Activated CD8-positive, alpha-beta memory T cell treated with anti-CD3 and anti-CD28 coated beads, Interleukin-2, amount 10 ng/mL, durations not matched to agents 7 days and 5 days (primary cell): Measurements from ENCODE around the gene DUSP2. TPM values are rescaled to one million over a fixed set of nuclear protein-coding genes. Genes with fewer than 3 reads are reported as not detected.
A peak's percentile ranks its signal among the peaks of the same experiment; 100 is the strongest.

Source experiments
- ATAC-seq: fragments of 150-1000 bp; cut with Tn5 transposase; one replicate; pipeline ENCODE4 v1.10.0; 2021; ENCODE audit warnings: moderate library complexity
- CTCF ChIA-PET: fragments of 350-600 bp; sonication (Branson Sonifier 250); formaldehyde crosslinking; loops from one replicate; lab custom pipeline; 2021; ENCODE audit warnings: antibody characterized with exemption; lab: Charles Lee
- DNase-seq: peaks from one replicate; pipeline ENCODE4 v3.0.0-alpha.2; 2020
- H3K27ac Mint-ChIP-seq: one replicate; pipeline ENCODE4 v1.8.0; 2021; ENCODE audit warnings: mild to moderate bottlenecking, mixed read lengths
- H3K27me3 Mint-ChIP-seq: one replicate; pipeline ENCODE4 v1.8.0; 2021; ENCODE audit warnings: mixed read lengths
- H3K36me3 Mint-ChIP-seq: one replicate; pipeline ENCODE4 v1.8.0; 2021; ENCODE audit warnings: mild to moderate bottlenecking, mixed read lengths
- H3K4me1 Mint-ChIP-seq: one replicate; pipeline ENCODE4 v1.8.0; 2021; ENCODE audit warnings: mixed read lengths
- H3K4me3 Mint-ChIP-seq: one replicate; pipeline ENCODE4 v1.8.0; 2021; ENCODE audit warnings: mild to moderate bottlenecking, moderate library complexity, mixed read lengths
- H3K9me3 Mint-ChIP-seq: one replicate; pipeline ENCODE4 v1.8.0; 2022; ENCODE audit warnings: low read depth, mixed read lengths
- total RNA-seq, 2 experiments: library from RNA; stranded (reverse); gene quantifications; one replicate each; pipeline ENCODE4 v1.2.3, GENCODE V29; 2021

DUSP2 gene
- total RNA-seq, 2 experiments from 2014 or later: 32.0 to 53.6 TPM

- DNase-seq (no peak), ATAC-seq (no peak)
- CTCF ChIA-PET: interaction anchor here (0.9 to 1.0 kb wide), 3 partner anchors 9 to 111 kb away, joined by 3 read pairs; no protein-coding TSS in a partner anchor
- H3K27me3 Mint-ChIP-seq: no peaks in the 10 kb centered on the region
- no peak overlapping the region for H3K4me3 Mint-ChIP-seq
- H3K27ac Mint-ChIP-seq: no peak overlapping the region
- peaks cover 6% of the 10 kb centered on the region for H3K4me1 Mint-ChIP-seq
- H3K9me3 Mint-ChIP-seq: peaks cover 8% of the 10 kb centered on the region
- no peaks in the 10 kb centered on the region for H3K36me3 Mint-ChIP-seq
Observed at GRCh38 chr2:96104487-96104861, 40.8 kb downstream of the DUSP2 start.

- CTCF ChIA-PET: interaction anchor here (0.9 to 1.0 kb wide), 2 partner anchors 10 to 11 kb away, joined by 3 read pairs; no protein-coding TSS in a partner anchor
- Mint-ChIP-seq H3K9me3 (peaks cover 8% of the 10 kb centered on the region), H3K27ac (no peak overlapping the region), H3K36me3 (no peaks in the 10 kb centered on the region), H3K4me1 (peaks cover 6% of the 10 kb centered on the region), H3K4me3 (no peak overlapping the region), H3K27me3 (no peaks in the 10 kb centered on the region)
- ATAC-seq (no peak), DNase-seq (no peak)
Observed at GRCh38 chr2:96103761-96104486, 41.3 kb downstream of the DUSP2 start.

GRCh38 chr2:96103187-96103601, 42.0 kb downstream of the DUSP2 start:
- Mint-ChIP-seq H3K9me3 (peaks cover 8% of the 10 kb centered on the region), H3K4me1 (peaks cover 6% of the 10 kb centered on the region), H3K4me3 (no peak overlapping the region), H3K27me3 (no peaks in the 10 kb centered on the region), H3K36me3 (no peaks in the 10 kb centered on the region), H3K27ac (no peak overlapping the region)
- CTCF ChIA-PET: no interaction called here
- no peak for DNase-seq
- no peak for ATAC-seq

- H3K27ac Mint-ChIP-seq: no peak overlapping the region
- H3K4me3 Mint-ChIP-seq: no peak overlapping the region
- no peaks in the 10 kb centered on the region for H3K36me3 Mint-ChIP-seq
- no peaks in the 10 kb centered on the region for H3K27me3 Mint-ChIP-seq
- CTCF ChIA-PET: no interaction called here
- H3K9me3 Mint-ChIP-seq: peaks cover 8% of the 10 kb centered on the region
- peaks cover 6% of the 10 kb centered on the region for H3K4me1 Mint-ChIP-seq
- ATAC-seq (no peak), DNase-seq (no peak)
Observed at GRCh38 chr2:96102596-96103186, 42.5 kb downstream of the DUSP2 start.

GRCh38 chr2:96100893-96101304, 44.3 kb downstream of the DUSP2 start:
- Mint-ChIP-seq H3K9me3 (peaks cover 8% of the 10 kb centered on the region), H3K27ac (no peak overlapping the region), H3K36me3 (no peaks in the 10 kb centered on the region), H3K4me3 (no peak overlapping the region), H3K27me3 (no peaks in the 10 kb centered on the region), H3K4me1 (peaks cover 6% of the 10 kb centered on the region)
- CTCF ChIA-PET: no interaction called here
- ATAC-seq: no peak
- peak; percentile 32 for DNase-seq

GRCh38 chr2:96099861-96100798, 45.1 kb downstream of the DUSP2 start:
- CTCF ChIA-PET: interaction anchor here (1.0 to 1.3 kb wide), 2 partner anchors 17 to 107 kb away, joined by 3 to 4 read pairs; no protein-coding TSS in a partner anchor
- no peaks in the 10 kb centered on the region for H3K36me3 Mint-ChIP-seq
- ATAC-seq (no peak), DNase-seq (peak; percentile 37)
- H3K27ac Mint-ChIP-seq: no peak overlapping the region
- H3K9me3 Mint-ChIP-seq: peaks cover 2% of the 10 kb centered on the region
- no peaks in the 10 kb centered on the region for H3K27me3 Mint-ChIP-seq
- H3K4me1 Mint-ChIP-seq: peaks cover 6% of the 10 kb centered on the region
- H3K4me3 Mint-ChIP-seq: no peak overlapping the region

GRCh38 chr2:96098900-96099590, 46.2 kb downstream of the DUSP2 start:
- peaks cover 7% of the 10 kb centered on the region for H3K27me3 Mint-ChIP-seq
- H3K36me3 Mint-ChIP-seq: no peaks in the 10 kb centered on the region
- peak; percentile 25 for DNase-seq
- no peak for ATAC-seq
- H3K9me3 Mint-ChIP-seq: no peaks in the 10 kb centered on the region
- no peak overlapping the region for H3K4me3 Mint-ChIP-seq
- H3K4me1 Mint-ChIP-seq: peaks cover 6% of the 10 kb centered on the region
- no peak overlapping the region for H3K27ac Mint-ChIP-seq
- CTCF ChIA-PET: interaction anchor here (0.7 to 1.3 kb wide), 3 partner anchors 18 to 106 kb away, joined by 3 to 4 read pairs (median 3); no protein-coding TSS in a partner anchor

- H3K36me3 Mint-ChIP-seq: no peaks in the 10 kb centered on the region
- CTCF ChIA-PET: interaction anchor here (0.7 to 0.9 kb wide), 2 partner anchors 19 to 76 kb away, joined by 3 read pairs; no protein-coding TSS in a partner anchor
- no peaks in the 10 kb centered on the region for H3K9me3 Mint-ChIP-seq
- DNase-seq (peak; percentile 25), ATAC-seq (no peak)
- no peak overlapping the region for H3K27ac Mint-ChIP-seq
- peaks cover 6% of the 10 kb centered on the region for H3K4me1 Mint-ChIP-seq
- peaks cover 12% of the 10 kb centered on the region for H3K27me3 Mint-ChIP-seq
- no peak overlapping the region for H3K4me3 Mint-ChIP-seq
Observed at GRCh38 chr2:96097951-96098823, 47.1 kb downstream of the DUSP2 start.

GRCh38 chr2:96097441-96097840, 47.8 kb downstream of the DUSP2 start:
- H3K27me3 Mint-ChIP-seq: peaks cover 12% of the 10 kb centered on the region
- CTCF ChIA-PET: interaction anchor here (0.9 to 1.7 kb wide), 2 partner anchors 19 to 77 kb away, joined by 3 to 5 read pairs; no protein-coding TSS in a partner anchor
- H3K27ac Mint-ChIP-seq: no peak overlapping the region
- H3K36me3 Mint-ChIP-seq: no peaks in the 10 kb centered on the region
- DNase-seq (no peak), ATAC-seq (no peak)
- peaks cover 6% of the 10 kb centered on the region for H3K4me1 Mint-ChIP-seq
- no peaks in the 10 kb centered on the region for H3K9me3 Mint-ChIP-seq
- no peak overlapping the region for H3K4me3 Mint-ChIP-seq

GRCh38 chr2:96095116-96095636, 50.1 kb downstream of the DUSP2 start:
- peaks cover 12% of the 10 kb centered on the region for H3K27me3 Mint-ChIP-seq
- H3K4me3 Mint-ChIP-seq: no peak overlapping the region
- DNase-seq: peak; percentile 26

GRCh38 chr2:96093528-96093927, 51.7 kb downstream of the DUSP2 start:
- no peaks in the 10 kb centered on the region for H3K9me3 Mint-ChIP-seq
- DNase-seq (peak; percentile 15), ATAC-seq (no peak)
- no peaks in the 10 kb centered on the region for H3K4me1 Mint-ChIP-seq
- no peak overlapping the region for H3K4me3 Mint-ChIP-seq
- CTCF ChIA-PET: interaction anchor here (1.8 kb wide), 1 partner anchor 23 kb away, joined by 5 read pairs; no protein-coding TSS in a partner anchor
- no peak overlapping the region for H3K27ac Mint-ChIP-seq
- peaks cover 12% of the 10 kb centered on the region for H3K27me3 Mint-ChIP-seq
- no peaks in the 10 kb centered on the region for H3K36me3 Mint-ChIP-seq

More at GRCh38 chr2:96095116-96095636, 50.1 kb downstream of the DUSP2 start:
- CTCF ChIA-PET: interaction anchor here (1.8 kb wide), 1 partner anchor 22 kb away, joined by 5 read pairs; no protein-coding TSS in a partner anchor
- ATAC-seq: no peak
- H3K36me3 Mint-ChIP-seq: no peaks in the 10 kb centered on the region
- no peak overlapping the region for H3K27ac Mint-ChIP-seq
- no peaks in the 10 kb centered on the region for H3K9me3 Mint-ChIP-seq
- H3K4me1 Mint-ChIP-seq: peaks cover 3% of the 10 kb centered on the region
